SH-SY5Y (cell line): ENCODE measurements around the gene HDAC1.

Experiments
- GATA2 ChIP-seq: IDR thresholded peaks from 2 replicates; pipeline ENCODE4 v1.6.1; 2011; ENCODE audit warnings: mild to moderate bottlenecking, low read depth, low read length
- GATA3 ChIP-seq: IDR thresholded peaks from 2 replicates; pipeline ENCODE4 v1.6.1; 2011; ENCODE audit warnings: low read depth, mild to moderate bottlenecking, low read length, moderate library complexity

GRCh38 chr1:32336591-32336932, 44.7 kb downstream of the HDAC1 start:
- TF ChIP-seq GATA3 (no peak), GATA2 (no peak)
